ENCODE results near the gene BRD4.

BRD4 gene

DNA sequence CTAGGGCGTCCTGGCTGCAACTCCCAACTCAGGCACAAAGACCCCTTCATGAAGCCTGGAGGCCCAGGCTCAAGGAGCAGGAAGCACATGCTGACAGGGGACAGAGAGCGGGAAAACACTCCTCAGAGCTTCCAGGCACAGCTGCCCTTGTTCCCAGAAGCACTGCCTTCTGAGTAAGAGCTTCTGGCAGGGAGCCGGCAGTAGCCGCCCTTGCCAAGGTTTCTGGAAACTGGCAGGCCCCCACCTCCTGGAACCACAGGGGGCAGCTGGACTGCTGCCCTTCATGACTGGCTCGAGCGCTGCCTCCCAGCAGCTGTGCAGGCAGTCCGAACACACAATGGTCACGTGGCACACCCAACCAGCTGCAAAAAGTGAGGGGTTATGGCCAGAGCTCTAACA is 66.5 kb downstream of the BRD4 start:
- DNase-seq = peak; percentile 86
- Histone ChIP-seq H3K4me3 (ENCODE audit: low read depth, low read length) (no peak overlapping the region), H3K27me3 (replicated peaks) (no peaks in the 10 kb centered on the region), H3K27ac (no peak overlapping the region), H3K36me3 (replicated peaks) (peaks cover 67% of the 10 kb centered on the region)
- in situ Hi-C loops (cut with HindIII; ENCODE audit: low pct_ligation_motif_present, low sequenced_read_pairs) = no loop called here
- TF ChIP-seq, protein P1, sequence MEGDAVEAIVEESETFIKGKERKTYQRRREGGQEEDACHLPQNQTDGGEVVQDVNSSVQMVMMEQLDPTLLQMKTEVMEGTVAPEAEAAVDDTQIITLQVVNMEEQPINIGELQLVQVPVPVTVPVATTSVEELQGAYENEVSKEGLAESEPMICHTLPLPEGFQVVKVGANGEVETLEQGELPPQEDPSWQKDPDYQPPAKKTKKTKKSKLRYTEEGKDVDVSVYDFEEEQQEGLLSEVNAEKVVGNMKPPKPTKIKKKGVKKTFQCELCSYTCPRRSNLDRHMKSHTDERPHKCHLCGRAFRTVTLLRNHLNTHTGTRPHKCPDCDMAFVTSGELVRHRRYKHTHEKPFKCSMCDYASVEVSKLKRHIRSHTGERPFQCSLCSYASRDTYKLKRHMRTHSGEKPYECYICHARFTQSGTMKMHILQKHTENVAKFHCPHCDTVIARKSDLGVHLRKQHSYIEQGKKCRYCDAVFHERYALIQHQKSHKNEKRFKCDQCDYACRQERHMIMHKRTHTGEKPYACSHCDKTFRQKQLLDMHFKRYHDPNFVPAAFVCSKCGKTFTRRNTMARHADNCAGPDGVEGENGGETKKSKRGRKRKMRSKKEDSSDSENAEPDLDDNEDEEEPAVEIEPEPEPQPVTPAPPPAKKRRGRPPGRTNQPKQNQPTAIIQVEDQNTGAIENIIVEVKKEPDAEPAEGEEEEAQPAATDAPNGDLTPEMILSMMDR (IDR thresholded peaks at IDR 0.05; ENCODE audit: low read depth, low read length, missing control alignments) = no peak

DNA sequence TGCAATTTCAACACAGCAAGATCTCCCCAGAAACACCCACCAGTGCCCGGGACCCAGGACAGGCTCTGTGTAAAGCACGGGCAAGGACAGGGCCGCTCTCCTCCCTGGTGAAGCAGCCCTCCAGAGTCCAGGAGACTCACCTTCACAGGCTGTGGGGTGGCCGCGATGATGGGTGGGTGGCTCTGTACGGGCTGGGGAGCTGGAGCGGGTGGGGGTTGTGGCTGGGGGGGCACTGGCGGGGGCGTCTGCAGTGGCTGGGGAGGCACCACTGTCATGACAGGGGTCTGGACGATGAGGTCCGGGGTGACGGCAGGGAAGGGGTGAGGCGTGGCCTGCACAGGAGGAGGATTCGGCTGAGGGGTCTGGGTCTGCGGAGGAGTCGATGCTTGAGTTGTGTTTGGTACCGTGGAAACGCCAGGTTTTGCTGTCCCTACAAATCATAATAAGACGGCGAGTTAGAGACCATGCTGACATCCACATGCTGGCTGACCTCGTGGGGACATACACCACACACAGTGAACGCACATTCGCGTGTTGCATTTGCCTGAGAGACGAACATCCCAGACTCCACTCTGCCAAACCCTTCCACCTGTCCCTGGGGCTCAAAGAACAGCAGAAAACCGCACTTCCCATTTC is 67.0 kb downstream of the BRD4 start:
- no peak overlapping the region for H3K27ac ChIP-seq
- no peak for DNase-seq
- H3K4me3 ChIP-seq (ENCODE audit: low read depth, low read length) = no peak overlapping the region
- peaks cover 63% of the 10 kb centered on the region for H3K36me3 ChIP-seq (replicated peaks)
- TF ChIP-seq, protein P1 (IDR thresholded peaks at IDR 0.05; ENCODE audit: low read depth, low read length, missing control alignments) = no peak
- in situ Hi-C loops (cut with HindIII; ENCODE audit: low pct_ligation_motif_present, low sequenced_read_pairs) = no loop called here
- H3K27me3 ChIP-seq (replicated peaks) = no peaks in the 10 kb centered on the region

DNA sequence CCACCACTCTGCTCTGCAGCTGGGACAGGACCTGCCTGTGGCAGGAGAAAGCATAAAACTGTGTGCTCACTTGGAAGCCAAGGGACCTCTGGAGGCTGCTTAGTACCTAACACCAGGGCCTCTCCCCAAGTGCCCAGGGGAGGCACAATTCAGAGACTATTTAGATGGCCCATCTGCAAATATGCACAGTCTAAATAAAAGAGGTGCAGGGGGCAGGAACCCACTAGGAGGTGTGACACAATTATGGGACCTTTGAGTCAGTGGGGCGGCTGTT is 67.5 kb downstream of the BRD4 start:
- Histone ChIP-seq H3K27ac (no peak overlapping the region), H3K36me3 (replicated peaks) (peaks cover 60% of the 10 kb centered on the region), H3K27me3 (replicated peaks) (no peaks in the 10 kb centered on the region), H3K4me3 (ENCODE audit: low read depth, low read length) (no peak overlapping the region)
- no peak for DNase-seq
- TF ChIP-seq, protein P1 (IDR thresholded peaks at IDR 0.05; ENCODE audit: low read depth, low read length, missing control alignments) = no peak
- in situ Hi-C loops (cut with HindIII; ENCODE audit: low pct_ligation_motif_present, low sequenced_read_pairs) = no loop called here

DNA sequence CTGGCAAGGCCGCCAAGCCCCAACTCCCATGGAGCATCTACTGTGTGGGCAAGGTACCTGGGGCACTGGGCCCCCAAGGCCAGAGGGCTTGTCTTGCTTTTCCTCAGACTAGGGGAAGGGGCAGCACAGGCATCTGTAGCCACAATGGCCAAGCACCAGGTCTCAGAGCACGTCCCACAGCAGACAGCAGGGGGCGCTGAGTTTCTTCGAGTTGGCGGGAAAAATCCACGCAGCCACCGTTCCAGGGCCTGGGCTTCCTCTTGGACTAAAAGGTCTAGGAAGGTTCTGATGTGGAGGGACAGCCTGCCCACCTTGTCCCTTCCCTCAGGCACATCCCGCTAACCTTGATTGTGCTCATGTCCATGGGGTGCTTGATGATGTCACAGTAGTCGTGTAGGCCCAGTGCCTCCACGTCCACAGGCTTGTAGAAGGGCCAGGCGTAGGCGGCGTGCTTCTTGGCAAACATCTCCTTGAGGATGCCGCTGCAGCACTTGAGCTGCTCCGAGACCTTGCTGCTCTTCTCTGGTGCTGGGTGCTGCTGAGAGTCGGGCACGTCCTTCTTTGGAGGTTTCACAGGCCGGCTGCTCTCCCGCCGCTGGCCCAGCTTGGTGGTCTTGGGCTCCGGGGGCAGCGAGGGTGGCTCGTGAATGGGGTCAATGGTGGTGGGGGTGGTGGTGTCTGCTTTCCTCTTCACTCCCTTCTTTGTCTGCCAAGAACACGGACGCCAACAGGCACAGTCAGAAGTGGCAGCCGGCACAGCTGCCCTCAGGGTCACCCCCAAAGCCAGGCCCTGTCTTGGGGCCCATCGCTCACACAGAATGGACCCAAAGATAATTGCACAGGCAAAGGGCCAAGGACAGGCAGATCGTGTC is 68.0 kb downstream of the BRD4 start:
- Histone ChIP-seq H3K36me3 (replicated peaks) (peaks cover 62% of the 10 kb centered on the region), H3K27me3 (replicated peaks) (no peaks in the 10 kb centered on the region), H3K4me3 (ENCODE audit: low read depth, low read length) (no peak overlapping the region), H3K27ac (no peak overlapping the region)
- TF ChIP-seq, protein P1 (IDR thresholded peaks at IDR 0.05; ENCODE audit: low read depth, low read length, missing control alignments) = peak; percentile 87
- DNase-seq = peak; percentile 51
- in situ Hi-C loops (cut with HindIII; ENCODE audit: low pct_ligation_motif_present, low sequenced_read_pairs) = no loop called here

DNA sequence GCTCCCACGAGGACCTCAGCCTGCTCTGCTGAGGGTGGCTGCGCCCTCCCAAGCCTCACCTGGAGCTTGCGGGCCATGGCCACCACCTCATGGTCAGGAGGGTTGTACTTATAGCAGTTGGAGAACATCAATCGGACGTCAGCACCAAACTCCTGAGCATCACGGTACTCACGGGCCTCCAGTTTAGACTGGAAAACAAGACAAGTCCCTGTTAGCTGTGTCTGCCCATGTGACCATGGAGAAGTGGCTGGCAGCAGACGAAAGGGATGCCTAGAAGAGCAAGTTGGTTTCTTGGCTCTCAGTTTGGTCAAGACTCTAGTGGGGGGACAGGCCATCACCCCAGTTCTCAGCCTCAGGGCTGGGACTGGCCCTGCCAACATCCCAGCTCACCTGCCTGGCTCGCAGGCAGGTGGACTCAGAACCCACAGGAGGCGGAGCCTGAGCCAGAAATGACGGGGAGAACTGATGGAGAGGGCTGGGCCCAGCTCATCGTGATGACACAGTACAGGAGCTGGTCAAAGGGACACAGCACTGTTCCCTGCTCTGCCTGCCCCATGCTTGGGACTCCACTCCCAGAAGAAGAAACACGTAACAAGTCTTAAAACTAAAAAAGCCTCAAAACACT is 68.9 kb downstream of the BRD4 start:
- Histone ChIP-seq H3K27ac (no peak overlapping the region), H3K4me3 (ENCODE audit: low read depth, low read length) (no peak overlapping the region), H3K36me3 (replicated peaks) (peaks cover 65% of the 10 kb centered on the region), H3K27me3 (replicated peaks) (no peaks in the 10 kb centered on the region)
- TF ChIP-seq, protein P1 (IDR thresholded peaks at IDR 0.05; ENCODE audit: low read depth, low read length, missing control alignments) = no peak
- no peak for DNase-seq
- in situ Hi-C loops (cut with HindIII; ENCODE audit: low pct_ligation_motif_present, low sequenced_read_pairs) = no loop called here

Measured in brain microvascular endothelial cell (primary cell).